Measurements from ENCODE around the gene SMIM24.

Gene SMIM24

GRCh38 chr19:3493651-3494050 is 13.3 kb upstream of the SMIM24 start:
- Histone ChIP-seq H3K4me3 (ENCODE audit: low read length) (no peak overlapping the region), H3K9me3 (replicated peaks; ENCODE audit: low read length) (no peaks in the 10 kb centered on the region), H3K27me3 (ENCODE audit: control insufficient read depth, insufficient read depth, low read length) (no peaks in the 10 kb centered on the region), H3K4me1 (ENCODE audit: control insufficient read depth, insufficient read depth, low read length) (no peaks in the 10 kb centered on the region), H3K9ac (ENCODE audit: low read depth, low read length) (no peak overlapping the region), H3K4me2 (ENCODE audit: low read length) (no peak overlapping the region), H3K36me3 (ENCODE audit: insufficient read depth, low read length) (peaks cover 49% of the 10 kb centered on the region)

- H3K4me2 ChIP-seq (ENCODE audit: low read length), result no peak overlapping the region
- H3K9me3 ChIP-seq (replicated peaks; ENCODE audit: low read length), result no peaks in the 10 kb centered on the region
- no peak overlapping the region for H3K4me3 ChIP-seq (ENCODE audit: low read length)
- no peak overlapping the region for H3K9ac ChIP-seq (ENCODE audit: low read depth, low read length)
- peaks cover 49% of the 10 kb centered on the region for H3K36me3 ChIP-seq (ENCODE audit: insufficient read depth, low read length)
- no peaks in the 10 kb centered on the region for H3K4me1 ChIP-seq (ENCODE audit: control insufficient read depth, insufficient read depth, low read length)
- H3K27me3 ChIP-seq (ENCODE audit: control insufficient read depth, insufficient read depth, low read length), result no peaks in the 10 kb centered on the region
Measured at GRCh38 chr19:3492919-3493318, 12.6 kb upstream of the SMIM24 start.

- Histone ChIP-seq H3K27me3 (ENCODE audit: control insufficient read depth, insufficient read depth, low read length) (no peaks in the 10 kb centered on the region), H3K4me1 (ENCODE audit: control insufficient read depth, insufficient read depth, low read length) (no peaks in the 10 kb centered on the region), H3K9me3 (replicated peaks; ENCODE audit: low read length) (no peaks in the 10 kb centered on the region), H3K36me3 (ENCODE audit: insufficient read depth, low read length) (peaks cover 45% of the 10 kb centered on the region), H3K9ac (ENCODE audit: low read depth, low read length) (no peak overlapping the region), H3K4me3 (ENCODE audit: low read length) (no peak overlapping the region), H3K4me2 (ENCODE audit: low read length) (no peak overlapping the region)
Measured at GRCh38 chr19:3492131-3492839, 12.0 kb upstream of the SMIM24 start.

- no peak overlapping the region for H3K9ac ChIP-seq (ENCODE audit: low read depth, low read length)
- H3K4me1 ChIP-seq (ENCODE audit: control insufficient read depth, insufficient read depth, low read length), result no peaks in the 10 kb centered on the region
- H3K27me3 ChIP-seq (ENCODE audit: control insufficient read depth, insufficient read depth, low read length), result no peaks in the 10 kb centered on the region
- H3K4me2 ChIP-seq (ENCODE audit: low read length), result no peak overlapping the region
- no peak overlapping the region for H3K4me3 ChIP-seq (ENCODE audit: low read length)
- no peaks in the 10 kb centered on the region for H3K9me3 ChIP-seq (replicated peaks; ENCODE audit: low read length)
- H3K36me3 ChIP-seq (ENCODE audit: insufficient read depth, low read length), result peaks cover 39% of the 10 kb centered on the region
Measured at GRCh38 chr19:3491396-3492119, 11.2 kb upstream of the SMIM24 start.

- Histone ChIP-seq H3K4me1 (ENCODE audit: control insufficient read depth, insufficient read depth, low read length) (no peaks in the 10 kb centered on the region), H3K9me3 (replicated peaks; ENCODE audit: low read length) (no peaks in the 10 kb centered on the region), H3K27me3 (ENCODE audit: control insufficient read depth, insufficient read depth, low read length) (peaks cover 37% of the 10 kb centered on the region), H3K36me3 (ENCODE audit: insufficient read depth, low read length) (no peaks in the 10 kb centered on the region), H3K4me3 (ENCODE audit: low read length) (no peak within 1 kb of the TSS), H3K4me2 (ENCODE audit: low read length) (no peak within 1 kb of the TSS), H3K9ac (ENCODE audit: low read depth, low read length) (no peak within 1 kb of the TSS)
Measured at GRCh38 chr19:3483226-3483628, 2.9 kb upstream of the SMIM24 start, which contains the start of gene SMIM44. SMIM44 (minus strand) TSS chr19:3483441; CDS start chr19:3483403, 38 bp downstream.

- H3K4me1 ChIP-seq (ENCODE audit: control insufficient read depth, insufficient read depth, low read length), result no peaks in the 10 kb centered on the region
- H3K9ac ChIP-seq (ENCODE audit: low read depth, low read length), result no peak overlapping the region
- H3K4me3 ChIP-seq (ENCODE audit: low read length), result no peak overlapping the region
- H3K27me3 ChIP-seq (ENCODE audit: control insufficient read depth, insufficient read depth, low read length), result peaks cover 42% of the 10 kb centered on the region
- H3K4me2 ChIP-seq (ENCODE audit: low read length), result no peak overlapping the region
- H3K9me3 ChIP-seq (replicated peaks; ENCODE audit: low read length), result no peaks in the 10 kb centered on the region
- no peaks in the 10 kb centered on the region for H3K36me3 ChIP-seq (ENCODE audit: insufficient read depth, low read length)
Measured at GRCh38 chr19:3482507-3483225, 2.3 kb upstream of the SMIM24 start.

GRCh38 chr19:3481241-3482090 is 1.1 kb upstream of the SMIM24 start:
- H3K36me3 ChIP-seq (ENCODE audit: insufficient read depth, low read length), result no peaks in the 10 kb centered on the region
- no peaks in the 10 kb centered on the region for H3K4me1 ChIP-seq (ENCODE audit: control insufficient read depth, insufficient read depth, low read length)
- no peaks in the 10 kb centered on the region for H3K9me3 ChIP-seq (replicated peaks; ENCODE audit: low read length)
- no peak overlapping the region for H3K9ac ChIP-seq (ENCODE audit: low read depth, low read length)
- peaks cover 42% of the 10 kb centered on the region for H3K27me3 ChIP-seq (ENCODE audit: control insufficient read depth, insufficient read depth, low read length)
- no peak overlapping the region for H3K4me3 ChIP-seq (ENCODE audit: low read length)
- H3K4me2 ChIP-seq (ENCODE audit: low read length), result no peak overlapping the region

GRCh38 chr19:3479834-3480215 is 500 bp downstream of the SMIM24 start:
- Histone ChIP-seq H3K9me3 (replicated peaks; ENCODE audit: low read length) (no peaks in the 10 kb centered on the region), H3K36me3 (ENCODE audit: insufficient read depth, low read length) (no peaks in the 10 kb centered on the region), H3K9ac (ENCODE audit: low read depth, low read length) (no peak overlapping the region), H3K4me2 (ENCODE audit: low read length) (no peak overlapping the region), H3K27me3 (ENCODE audit: control insufficient read depth, insufficient read depth, low read length) (peaks cover 45% of the 10 kb centered on the region), H3K4me3 (ENCODE audit: low read length) (no peak overlapping the region), H3K4me1 (ENCODE audit: control insufficient read depth, insufficient read depth, low read length) (no peaks in the 10 kb centered on the region)

GRCh38 chr19:3479177-3479833 is 1.0 kb downstream of the SMIM24 start:
- no peak overlapping the region for H3K9ac ChIP-seq (ENCODE audit: low read depth, low read length)
- no peaks in the 10 kb centered on the region for H3K9me3 ChIP-seq (replicated peaks; ENCODE audit: low read length)
- no peaks in the 10 kb centered on the region for H3K36me3 ChIP-seq (ENCODE audit: insufficient read depth, low read length)
- H3K4me1 ChIP-seq (ENCODE audit: control insufficient read depth, insufficient read depth, low read length), result no peaks in the 10 kb centered on the region
- no peak overlapping the region for H3K4me3 ChIP-seq (ENCODE audit: low read length)
- peaks cover 45% of the 10 kb centered on the region for H3K27me3 ChIP-seq (ENCODE audit: control insufficient read depth, insufficient read depth, low read length)
- H3K4me2 ChIP-seq (ENCODE audit: low read length), result no peak overlapping the region

- H3K27me3 ChIP-seq (ENCODE audit: control insufficient read depth, insufficient read depth, low read length), result peaks cover 44% of the 10 kb centered on the region
- H3K4me2 ChIP-seq (ENCODE audit: low read length), result no peak overlapping the region
- H3K4me1 ChIP-seq (ENCODE audit: control insufficient read depth, insufficient read depth, low read length), result no peaks in the 10 kb centered on the region
- H3K4me3 ChIP-seq (ENCODE audit: low read length), result no peak overlapping the region
- H3K9ac ChIP-seq (ENCODE audit: low read depth, low read length), result no peak overlapping the region
- H3K36me3 ChIP-seq (ENCODE audit: insufficient read depth, low read length), result no peaks in the 10 kb centered on the region
- H3K9me3 ChIP-seq (replicated peaks; ENCODE audit: low read length), result no peaks in the 10 kb centered on the region
Measured at GRCh38 chr19:3478409-3479176, 1.7 kb downstream of the SMIM24 start.
